CD1c-positive myeloid dendritic cell (primary cell): ENCODE measurements around the gene JPH3.

Source experiments
- DNase-seq: peaks from one replicate; pipeline ENCODE4 v3.0.0-alpha.2; 2016; ENCODE audit errors: extremely low spot score

JPH3 gene

DNA sequence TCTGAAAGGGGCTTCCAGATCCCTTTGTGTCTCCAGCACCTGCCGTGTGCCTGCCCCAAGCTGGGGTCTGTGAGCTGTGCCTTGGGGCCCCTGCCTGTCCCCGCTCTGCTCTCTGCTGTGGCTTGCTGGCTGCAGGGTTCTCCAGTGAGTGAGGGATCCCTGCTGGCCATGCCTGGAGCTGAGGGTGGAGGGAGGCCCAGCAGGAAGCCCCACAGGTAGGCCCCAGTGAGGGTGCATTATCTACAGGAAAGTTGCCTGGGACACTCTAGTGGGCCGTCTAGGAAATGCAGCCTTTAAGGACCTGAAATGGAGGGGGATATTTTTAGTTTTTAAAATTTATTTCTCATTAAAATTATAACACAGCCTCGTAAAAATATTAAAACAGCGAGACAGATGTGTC lies 50.9 kb downstream of the JPH3 start:
- DNase-seq: no peak

DNA sequence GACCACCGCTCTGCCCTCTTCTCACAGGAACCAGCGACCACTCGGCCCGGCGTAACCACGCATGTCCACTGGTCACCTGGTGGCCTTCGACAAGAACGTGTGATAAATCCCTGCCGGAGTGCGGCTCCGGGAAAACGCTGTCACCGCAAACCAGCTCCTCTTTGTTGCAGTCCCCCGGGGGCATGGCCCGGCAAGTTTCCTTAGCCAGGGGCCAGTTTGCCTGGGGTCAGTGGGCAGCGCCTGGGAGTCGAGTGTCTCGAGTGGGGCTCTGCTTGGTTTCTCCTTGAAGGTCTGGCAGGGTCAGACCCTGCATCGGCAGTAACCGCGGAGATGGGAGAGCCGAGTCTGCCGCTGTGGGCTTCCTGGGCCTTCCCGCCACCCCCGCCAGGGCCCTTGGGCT lies 52.5 kb downstream of the JPH3 start:
- DNase-seq: no peak

DNA sequence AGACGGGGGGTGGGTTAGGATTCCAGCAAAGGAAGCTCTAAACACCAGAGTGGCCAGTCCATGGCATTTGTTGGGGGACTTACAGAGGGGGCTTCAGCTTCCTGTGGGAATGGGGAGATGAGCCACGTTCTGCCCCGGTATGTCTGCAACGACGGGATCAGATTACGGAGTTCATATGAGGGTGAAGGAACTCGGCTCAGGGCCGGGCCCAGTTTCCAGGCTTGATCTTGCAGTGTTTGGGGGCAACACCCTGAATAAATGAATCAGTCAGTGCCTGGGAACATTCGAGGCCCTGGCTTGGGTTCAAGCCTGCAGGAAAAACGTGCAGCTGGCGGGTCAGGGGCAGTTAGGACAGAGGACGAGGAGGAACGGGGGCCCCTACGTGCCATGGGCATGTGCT lies 54.0 kb downstream of the JPH3 start:
- no peak for DNase-seq

GRCh38 chr16:87657621-87658192 lies 55.4 kb downstream of the JPH3 start:
- no peak for DNase-seq

DNA sequence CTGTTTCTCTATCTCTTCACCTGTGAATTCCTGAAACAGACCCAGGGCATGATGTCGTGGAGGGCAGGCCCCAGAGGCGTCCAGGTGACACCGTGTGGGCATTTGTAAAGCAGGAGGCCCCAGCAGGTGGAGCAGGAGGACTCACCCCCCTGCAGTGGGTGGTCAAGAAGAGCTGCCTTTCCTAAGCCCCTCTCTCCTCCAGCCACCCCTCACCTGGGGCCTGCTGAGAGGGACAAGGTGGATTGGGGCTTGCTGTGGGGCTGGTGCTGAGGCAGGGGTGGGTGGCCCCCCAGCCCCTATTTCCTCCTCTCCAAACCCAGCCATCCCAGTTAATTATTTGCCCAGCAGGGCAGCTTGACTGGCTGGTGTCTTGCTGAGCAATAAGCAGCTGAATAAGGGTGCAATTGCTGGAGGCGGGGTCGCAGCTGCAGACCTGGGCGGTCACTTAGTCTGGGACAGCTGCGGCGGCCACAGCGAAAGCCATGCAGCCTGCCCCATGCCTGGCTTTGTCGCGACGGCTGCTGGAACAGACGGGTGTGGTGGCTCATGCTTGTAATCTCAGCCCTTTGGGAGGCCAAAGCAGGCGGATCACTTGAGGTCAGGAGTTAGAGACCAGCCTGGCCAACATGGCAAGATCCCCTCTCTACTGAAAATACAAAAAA lies 56.4 kb downstream of the JPH3 start:
- DNase-seq: no peak

DNA sequence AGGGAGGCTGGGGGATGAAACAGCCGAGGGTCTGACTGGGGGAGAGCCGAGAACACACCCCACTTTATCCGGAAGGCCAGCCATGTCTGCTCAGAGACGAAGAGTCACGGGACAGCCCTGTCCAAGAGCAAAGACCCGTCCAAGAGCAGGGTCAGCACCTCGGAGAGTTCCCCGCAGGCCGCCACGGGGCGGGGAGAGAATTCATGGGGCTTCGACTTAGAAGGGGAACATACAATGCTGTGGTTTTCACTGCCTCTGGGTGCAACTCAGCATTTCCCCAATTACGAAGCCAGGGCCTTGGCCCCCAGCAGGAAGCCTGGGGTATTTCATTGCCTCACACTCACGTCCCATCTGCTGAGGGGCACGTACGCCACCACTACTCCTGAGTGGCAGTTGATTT lies 59.3 kb downstream of the JPH3 start:
- peak; percentile 70 for DNase-seq

DNA sequence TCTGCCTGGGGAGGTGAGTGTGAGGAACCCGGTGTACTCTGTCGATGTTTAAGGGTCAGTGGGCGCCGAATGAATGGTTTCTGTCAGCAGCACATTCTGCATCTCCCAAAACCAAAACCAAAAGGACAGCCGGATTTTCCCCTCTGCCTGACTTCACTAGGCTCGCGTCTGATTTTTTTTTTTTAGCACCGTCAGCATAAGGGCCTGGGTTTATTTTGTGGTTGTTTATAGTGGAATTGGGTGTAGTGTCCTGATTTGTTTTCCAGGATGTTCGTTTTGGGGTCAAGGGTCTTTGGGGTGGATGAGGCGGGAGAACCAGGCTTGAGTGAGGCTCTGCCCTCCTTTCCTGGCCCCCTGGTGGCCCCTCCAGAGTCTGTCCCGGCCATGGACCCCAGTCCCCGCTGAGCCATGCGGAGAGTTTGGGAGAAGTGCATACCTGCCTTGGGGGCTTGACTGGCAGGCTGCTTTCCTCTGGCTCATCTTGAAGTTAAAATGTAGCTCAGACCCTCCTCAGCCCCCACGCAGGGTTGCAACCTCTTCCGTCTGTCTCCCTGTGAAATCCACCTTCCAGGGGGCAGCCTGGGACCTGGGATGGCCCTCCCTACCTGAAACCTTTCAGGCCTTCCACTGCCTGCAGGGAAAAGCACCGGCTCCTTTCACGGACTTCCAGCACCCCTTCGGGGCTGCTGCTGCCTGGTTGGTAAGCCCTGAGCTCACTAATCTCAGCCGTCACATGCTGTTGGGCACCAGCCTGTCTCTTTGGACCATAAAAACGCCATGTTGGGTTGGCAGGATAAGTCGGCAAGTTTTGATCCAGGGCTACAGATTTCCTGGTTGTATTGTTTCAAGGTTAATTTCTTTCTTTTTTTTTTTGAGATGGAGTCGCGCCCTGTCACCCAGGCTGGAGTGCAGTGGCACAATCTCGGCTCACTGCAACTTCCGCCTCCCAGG lies 60.2 kb downstream of the JPH3 start:
- DNase-seq: no peak

- no peak for DNase-seq
Measured at GRCh38 chr16:87664792-87665191, 62.5 kb downstream of the JPH3 start.

GRCh38 chr16:87665193-87665592 lies 62.9 kb downstream of the JPH3 start:
- no peak for DNase-seq

DNA sequence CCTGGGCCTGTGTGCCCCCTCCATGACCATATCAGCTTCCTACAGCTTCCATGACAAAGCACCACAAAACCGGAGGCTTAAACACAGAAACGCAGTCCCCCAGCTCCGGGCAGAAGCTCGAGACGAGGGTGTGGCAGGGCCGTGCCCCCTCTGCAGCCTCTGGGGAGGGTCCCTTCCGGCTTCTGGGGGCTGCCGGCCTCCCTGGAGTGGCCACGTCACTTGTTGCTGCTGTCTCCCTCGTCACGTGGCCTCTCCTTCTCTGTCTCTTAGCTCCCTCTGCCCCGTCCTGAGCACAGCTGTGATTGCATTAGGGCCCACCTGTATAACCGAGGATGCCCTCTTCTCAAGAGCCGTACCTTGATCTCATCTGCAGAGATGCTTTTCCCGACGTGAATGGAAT lies 64.6 kb downstream of the JPH3 start:
- DNase-seq: no peak

- DNase-seq: no peak
Measured at GRCh38 chr16:87667443-87667842, 65.1 kb downstream of the JPH3 start.

DNA sequence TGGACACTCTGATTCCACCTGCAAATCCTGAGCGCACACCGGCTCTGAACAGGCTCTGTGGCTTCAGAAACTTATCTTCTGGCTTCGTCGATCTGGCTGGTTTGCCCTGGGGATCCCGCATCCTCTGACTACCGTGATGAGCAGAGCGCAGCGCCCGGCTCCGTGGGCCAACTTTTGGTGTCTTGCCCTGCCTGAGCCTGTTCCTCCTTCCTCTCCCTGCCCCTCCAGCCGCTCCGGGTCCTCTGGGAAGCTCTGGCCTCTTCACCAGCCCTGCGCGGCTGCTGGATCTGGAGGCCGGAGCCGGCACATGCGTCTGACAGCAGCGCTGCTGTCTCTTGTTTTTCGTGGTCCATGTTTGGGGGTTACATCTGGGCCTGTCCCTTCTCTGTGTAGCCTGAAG lies 65.6 kb downstream of the JPH3 start:
- no peak for DNase-seq

GRCh38 chr16:87669672-87670071 lies 67.4 kb downstream of the JPH3 start:
- DNase-seq: no peak

GRCh38 chr16:87671221-87671620 lies 68.9 kb downstream of the JPH3 start:
- no peak for DNase-seq

DNA sequence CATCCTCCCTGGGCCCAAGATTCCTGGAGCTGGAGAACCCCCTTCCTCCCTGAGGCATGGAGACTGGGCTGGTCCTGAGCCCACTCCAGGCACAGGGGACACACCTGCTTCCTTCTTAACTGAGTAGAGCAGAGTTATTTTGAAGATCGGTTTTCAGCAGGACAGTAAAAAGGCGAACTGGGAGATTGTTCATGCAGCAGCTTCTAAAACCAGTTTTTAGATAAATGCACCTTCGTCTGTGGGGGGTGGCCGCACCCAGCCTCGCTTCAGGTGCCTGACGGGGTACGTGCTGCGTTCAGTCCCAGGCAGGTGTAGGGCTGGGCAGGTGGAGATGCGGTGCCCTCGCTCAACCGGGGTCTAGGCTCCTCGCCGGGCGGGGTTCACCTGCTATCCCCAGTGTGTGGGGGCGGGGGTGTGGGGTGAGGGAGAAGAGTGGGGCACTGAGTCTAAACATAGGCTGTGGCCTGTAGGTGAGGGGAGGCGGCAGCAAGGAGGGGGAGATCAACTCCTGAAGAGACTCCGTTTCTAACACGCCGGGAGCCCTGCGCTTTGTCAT lies 69.5 kb downstream of the JPH3 start:
- DNase-seq: no peak

DNA sequence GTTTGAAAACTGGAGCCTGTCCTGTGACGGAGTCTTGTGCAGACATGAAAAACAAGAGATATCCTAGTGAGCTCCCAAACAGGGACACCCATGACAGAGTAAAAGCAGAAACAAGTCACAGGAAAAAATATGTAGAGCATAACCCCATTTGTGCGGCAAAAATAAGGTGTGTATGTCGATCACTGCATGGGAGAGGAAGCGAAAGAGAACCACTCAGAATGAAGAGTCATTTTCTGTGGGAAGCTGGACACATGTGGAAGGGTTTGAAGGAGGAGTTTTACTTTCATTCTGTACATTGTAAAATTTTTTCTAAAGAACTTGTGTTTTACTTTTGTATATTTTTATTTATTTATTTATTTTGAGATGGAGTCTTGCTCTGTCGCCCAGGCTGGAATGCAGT lies 72.1 kb downstream of the JPH3 start:
- DNase-seq: peak; percentile 39

GRCh38 chr16:87675111-87675719 lies 72.9 kb downstream of the JPH3 start:
- no peak for DNase-seq

GRCh38 chr16:87677830-87678229 lies 75.5 kb downstream of the JPH3 start:
- DNase-seq: no peak

DNA sequence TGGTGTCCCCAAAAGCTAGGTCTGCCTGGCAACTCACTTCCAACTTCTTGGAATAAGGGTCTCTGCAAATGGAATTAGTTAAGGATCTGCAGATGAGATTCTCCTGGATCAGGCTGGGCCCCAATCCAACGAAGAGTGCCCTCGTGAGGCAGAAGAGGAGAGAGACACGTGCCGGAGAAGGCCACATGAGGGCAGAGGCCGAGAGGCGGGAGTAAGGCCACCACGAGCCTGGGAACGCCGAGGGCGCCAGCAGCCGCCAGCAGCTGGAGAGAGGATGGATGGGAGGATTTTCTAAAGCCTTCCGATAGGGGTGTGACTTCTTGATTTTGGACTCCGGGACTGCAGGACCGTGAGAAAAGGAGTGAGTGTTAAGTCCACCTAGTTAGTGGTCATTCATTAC lies 76.3 kb downstream of the JPH3 start:
- DNase-seq: no peak

DNA sequence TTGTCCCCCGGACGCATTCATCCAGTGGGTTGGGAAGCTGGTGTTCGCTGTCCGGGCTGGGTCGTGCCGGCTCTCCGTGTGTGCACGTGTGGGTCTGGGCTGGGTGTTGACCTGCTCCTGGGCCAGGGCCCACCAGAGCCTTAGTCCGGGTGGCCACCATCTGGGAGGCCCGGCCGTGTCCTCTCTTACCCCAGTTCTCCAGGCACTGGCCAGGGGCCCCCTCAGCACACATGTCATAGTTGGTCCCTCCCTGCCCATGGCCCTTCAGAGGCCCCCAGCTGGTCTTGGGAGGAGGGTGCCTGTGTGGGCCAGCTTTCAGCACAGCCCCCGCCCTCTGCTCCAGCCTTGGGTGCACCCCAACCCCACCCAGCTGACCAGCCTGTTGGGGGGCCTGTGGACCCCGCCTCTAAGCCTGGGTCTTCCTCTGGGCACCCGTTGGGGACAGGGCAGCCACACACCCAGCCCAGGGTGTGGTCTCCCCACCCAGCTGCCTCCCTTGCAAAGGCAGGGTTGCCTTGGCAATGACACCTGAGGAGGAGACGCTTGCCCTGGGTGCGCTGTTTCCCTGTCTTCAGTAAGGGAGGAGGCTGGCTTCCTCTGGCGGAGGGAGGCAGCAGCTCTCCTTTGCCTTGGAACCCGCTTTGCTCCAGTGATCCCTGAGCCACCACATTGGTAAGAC lies 77.4 kb downstream of the JPH3 start:
- no peak for DNase-seq

GRCh38 chr16:87680272-87680644 lies 78.0 kb downstream of the JPH3 start:
- DNase-seq: no peak
